GM12892 (cell line): ENCODE measurements around the gene LRRFIP1.

ENCODE experiments used
- POLR2A ChIP-seq: IDR thresholded peaks from 2 replicates; pipeline ENCODE4 v1.6.1; 2011; ENCODE audit warnings: low read depth, low read length, control low read depth
- POLR2AphosphoS5 ChIP-seq: IDR thresholded peaks from 2 replicates; pipeline ENCODE4 v1.6.1; 2011; ENCODE audit warnings: low read depth, low read length, control low read depth
- TAF1 ChIP-seq: IDR thresholded peaks from 2 replicates; pipeline ENCODE4 v1.6.1; 2011; ENCODE audit warnings: low read depth, mild to moderate bottlenecking, control low read depth, low read length, borderline replicate concordance

DNA sequence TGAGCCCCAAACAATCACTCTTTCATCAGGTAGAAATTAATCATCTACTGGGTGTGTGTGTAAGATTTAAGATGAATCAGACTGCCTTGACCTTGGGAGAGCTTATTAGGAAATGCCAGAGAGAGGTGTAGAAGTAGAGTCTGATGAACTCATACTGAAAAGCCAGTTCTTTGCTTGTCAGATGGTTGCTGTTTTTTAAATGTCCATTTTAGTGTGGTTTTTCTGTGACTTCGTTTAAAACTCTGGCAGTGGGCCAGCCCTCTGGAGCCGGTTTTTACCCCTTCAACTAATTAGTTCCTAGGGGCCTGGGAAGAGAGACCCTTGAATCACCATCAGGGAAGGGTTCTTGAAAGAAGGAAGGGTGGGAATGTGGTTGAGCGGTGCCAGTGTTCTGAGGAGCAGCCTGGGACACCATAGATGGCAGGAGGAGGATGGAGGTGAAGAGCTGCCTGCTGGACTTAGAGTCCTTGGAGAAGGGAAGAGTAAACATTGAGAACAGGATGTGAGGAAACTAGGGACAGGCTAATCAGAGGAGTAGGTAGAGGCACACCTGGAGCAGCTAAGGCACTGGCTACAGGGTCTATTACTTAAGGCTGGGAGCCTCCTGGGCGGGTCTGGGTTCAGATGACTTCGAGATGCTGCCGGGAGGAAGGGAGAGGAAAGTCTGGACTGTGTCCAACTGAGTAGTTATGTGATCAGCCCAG, 66.1 kb downstream of the LRRFIP1 start:
- no peak for TF ChIP-seq POLR2AphosphoS5
- no peak for TF ChIP-seq POLR2A
- TF ChIP-seq TAF1, result no peak
